SK-N-SH (cell line): ENCODE results near the gene AP1S3. TPM values are rescaled to one million over a fixed set of nuclear protein-coding genes. Genes with fewer than 3 reads are reported as not detected.

ENCODE experiments used
- CTCF ChIA-PET: fragments of 300-600, 350-600 bp; formaldehyde crosslinking; extraction: SDS; loops from one replicate; lab custom pipeline; 2021; lab: Yijun Ruan, JAX
- POLR2A ChIA-PET: fragments of 350-600 bp; sonication (Branson Sonifier 250); formaldehyde crosslinking; extraction: SDS; loops from one replicate; lab custom pipeline; 2020; ENCODE audit warnings: antibody characterized with exemption, inconsistent platforms; lab: Yijun Ruan, JAX
- DNase-seq: peaks from one replicate; pipeline ENCODE4 v3.0.0; 2012
- H2AFZ ChIP-seq: fragments of 200-600 bp; sonication (generic); 2 replicates; pipeline ENCODE4 v1.8.1; 2016; ENCODE audit warnings: antibody characterized with exemption, mild to moderate bottlenecking, low read depth
- H3F3A ChIP-seq: fragments of 200-600 bp; sonication (generic); replicated peaks from 2 replicates; pipeline ENCODE3; 2016; ENCODE audit warnings: antibody characterized with exemption, mild to moderate bottlenecking; ENCODE audit not compliant: insufficient read depth
- H3K27ac ChIP-seq, 2 experiments: fragments of 200-500 bp in 1 of 2; fragments of 200-600 bp in 1 of 2; sonication (Bioruptor generic) in 1 of 2; sonication (generic), shearing (Covaris generic) in 1 of 2; 2 replicates each; pipeline versions ENCODE4 v1.5.1 to v1.6.1; 2014 to 2016; ENCODE audit warnings: low read depth in 2 of 2, inconsistent platforms in 1 of 2, low read length in 1 of 2, mild to moderate bottlenecking in 1 of 2, mixed read lengths in 1 of 2
- H3K27me3 ChIP-seq: fragments of 200-600 bp; sonication (generic), shearing (Covaris generic); 2 replicates; pipeline ENCODE4 v1.6.1; 2016; ENCODE audit warnings: mixed run types; ENCODE audit not compliant: insufficient read depth
- H3K36me3 ChIP-seq, 2 experiments: fragments of 200-500 bp in 1 of 2; fragments of 200-600 bp in 1 of 2; sonication (Bioruptor generic) in 1 of 2; sonication (generic) in 1 of 2; replicated peaks in 1 of 2; 2 replicates each; pipeline versions ENCODE3 to v1.5.1; 2014 to 2016; ENCODE audit warnings: low read length in 1 of 2, mild to moderate bottlenecking in 1 of 2; ENCODE audit not compliant: insufficient read depth in 2 of 2, control insufficient read depth in 1 of 2
- H3K4me1 ChIP-seq, 2 experiments: fragments of 200-500 bp in 1 of 2; fragments of 200-600 bp in 1 of 2; sonication (Bioruptor generic) in 1 of 2; sonication (generic), shearing (Covaris generic) in 1 of 2; 2 replicates each; pipeline versions ENCODE4 v1.5.1 to v1.6.1; 2014 to 2016; ENCODE audit warnings: low read depth in 1 of 2, low read length in 1 of 2, mixed run types in 1 of 2; ENCODE audit not compliant: insufficient read depth in 2 of 2, control insufficient read depth in 1 of 2
- H3K4me2 ChIP-seq: fragments of 200-600 bp; sonication (generic), shearing (Covaris generic); 2 replicates; pipeline ENCODE4 v1.6.1; 2017; ENCODE audit warnings: mixed run types
- H3K4me3 ChIP-seq, 2 experiments: fragments of 200-500 bp in 1 of 2; fragments of 200-600 bp in 1 of 2; sonication (Bioruptor generic) in 1 of 2; sonication (generic), shearing (Covaris generic) in 1 of 2; 2 replicates each; pipeline versions ENCODE4 v1.5.1 to v1.8.1; 2014 to 2016; ENCODE audit warnings: low read depth in 2 of 2, inconsistent platforms in 1 of 2, low read length in 1 of 2, mild to moderate bottlenecking in 1 of 2, mixed read lengths in 1 of 2, moderate library complexity in 1 of 2
- H3K79me2 ChIP-seq: fragments of 200-600 bp; sonication (generic); 2 replicates; pipeline ENCODE4 v1.8.1; 2017; ENCODE audit warnings: mild to moderate bottlenecking; ENCODE audit not compliant: insufficient read depth
- H3K9ac ChIP-seq: fragments of 200-600 bp; sonication (generic); 2 replicates; pipeline ENCODE4 v1.6.1; 2017; ENCODE audit warnings: mixed run types
- H3K9me2 ChIP-seq: fragments of 200-600 bp; sonication (generic); 2 replicates; pipeline ENCODE4 v1.6.1; 2017; ENCODE audit warnings: mixed run types
- H3K9me3 ChIP-seq: fragments of 200-600 bp; sonication (generic); 2 replicates; pipeline ENCODE4 v1.6.1; 2017; ENCODE audit warnings: mixed run types, mild to moderate bottlenecking, moderate library complexity
- H4K20me1 ChIP-seq: fragments of 200-600 bp; sonication (generic); 2 replicates; pipeline ENCODE4 v1.6.1; 2017; ENCODE audit warnings: mild to moderate bottlenecking, mixed run types; ENCODE audit not compliant: insufficient read depth
- ELF1 ChIP-seq: IDR thresholded peaks from 2 replicates; pipeline ENCODE4 v1.4.0; 2012
- EP300 ChIP-seq, 2 experiments: IDR thresholded peaks; 2 replicates each; pipeline versions ENCODE4 v1.4.0 to v1.6.1; 2012; ENCODE audit warnings: borderline replicate concordance in 1 of 2, low read depth in 1 of 2, low read length in 1 of 2
- FOXJ3 ChIP-seq: sonication (generic); formaldehyde crosslinking; IDR thresholded peaks from 2 replicates; pipeline ENCODE4 v1.5.1; 2020; ENCODE audit warnings: mild to moderate bottlenecking, missing genetic modification reagents
- GABPA ChIP-seq: IDR thresholded peaks from 2 replicates; pipeline ENCODE4 v1.4.0; 2012; ENCODE audit warnings: low read depth, mild to moderate bottlenecking
- JUND ChIP-seq: IDR thresholded peaks from 2 replicates; pipeline ENCODE4 v1.4.0; 2012
- MAX ChIP-seq: IDR thresholded peaks from 2 replicates; pipeline ENCODE4 v1.4.0; 2012; ENCODE audit warnings: low read depth
- MXI1 ChIP-seq: IDR thresholded peaks from 2 replicates; pipeline ENCODE4 v1.6.1; 2012; ENCODE audit warnings: mild to moderate bottlenecking, low read depth, low read length, improper control_type of control experiment
- POLR2AphosphoS5 ChIP-seq: IDR thresholded peaks from 2 replicates; pipeline ENCODE4 v1.6.1; 2012; ENCODE audit warnings: low read depth, low read length
- RAD21 ChIP-seq: IDR thresholded peaks from 2 replicates; pipeline ENCODE4 v1.6.1; 2012; ENCODE audit warnings: mild to moderate bottlenecking, low read length
- REST ChIP-seq: IDR thresholded peaks from 2 replicates; pipeline ENCODE4 v1.6.1; 2012; ENCODE audit warnings: mild to moderate bottlenecking, low read depth, low read length, moderate library complexity
- RFX5 ChIP-seq: IDR thresholded peaks from 2 replicates; pipeline ENCODE4 v1.6.1; 2012; ENCODE audit warnings: mild to moderate bottlenecking, improper control_type of control experiment, low read length
- RXRA ChIP-seq: IDR thresholded peaks from 2 replicates; pipeline ENCODE4 v1.4.0; 2012; ENCODE audit warnings: low read depth, mild to moderate bottlenecking, borderline replicate concordance
- SIN3A ChIP-seq: IDR thresholded peaks from 2 replicates; pipeline ENCODE4 v1.6.1; 2012; ENCODE audit warnings: low read depth, mild to moderate bottlenecking, low read length, moderate library complexity, borderline replicate concordance
- TAF1 ChIP-seq: IDR thresholded peaks from 2 replicates; pipeline ENCODE4 v1.6.1; 2012; ENCODE audit warnings: low read depth, mild to moderate bottlenecking, low read length, moderate library complexity, borderline replicate concordance
- TCF12 ChIP-seq: IDR thresholded peaks from 2 replicates; pipeline ENCODE4 v1.4.0; 2012
- TEAD4 ChIP-seq: IDR thresholded peaks from 2 replicates; pipeline ENCODE4 v1.4.0; 2012; ENCODE audit warnings: mild to moderate bottlenecking, borderline replicate concordance; ENCODE audit not compliant: insufficient read depth
- USF1 ChIP-seq: IDR thresholded peaks from 2 replicates; pipeline ENCODE4 v1.4.0; 2012; ENCODE audit warnings: low read depth, borderline replicate concordance
- USF2 ChIP-seq: fragments of 150-350 bp; IDR thresholded peaks from 2 replicates; pipeline ENCODE4 v1.6.1; 2017; ENCODE audit warnings: antibody characterized with exemption, low read length, low read depth, borderline replicate concordance
- ZBTB33 ChIP-seq: IDR thresholded peaks from 2 replicates; pipeline ENCODE4 v1.4.0; 2012; ENCODE audit warnings: low read depth, borderline replicate concordance
- WGBS: methylation state at CpG from one replicate; pipeline ENCODE4 v1.1.6; 2017; ENCODE audit warnings: low lambda C conversion rate; 5-methylcytosine and 5-hydroxymethylcytosine counted together
- polyA plus RNA-seq, 3 experiments: library from polyadenylated mRNA; depleted of rRNA; stranded (reverse); fragments of >200 nt; gene quantifications; 2 replicates each; pipeline ENCODE4 v1.2.3, GENCODE V29; 2012

AP1S3 gene
- polyA plus RNA-seq, 1 of the 3 experiments (the other 2 are of a cell fraction): 4.8 TPM

- 91% methylated on average over 4 of the region's 4 CpGs for WGBS
- Histone ChIP-seq H3K27ac (no peak overlapping the region), H2AFZ (no peak overlapping the region), H4K20me1 (no peaks in the 10 kb centered on the region), H3K36me3 (no peaks in the 10 kb centered on the region), H3K79me2 (no peaks in the 10 kb centered on the region), H3F3A (peaks cover 9% of the 10 kb centered on the region), H3K27me3 (no peaks in the 10 kb centered on the region), H3K4me2 (no peak overlapping the region), H3K4me1 (peaks cover 0 to 6% of the 10 kb centered on the region in 2 experiments; a peak in 1 of 4 replicates), H3K4me3 (no peak overlapping the region), H3K9me2 (no peaks in the 10 kb centered on the region), H3K9me3 (no peaks in the 10 kb centered on the region), H3K9ac (no peak overlapping the region)
- ChIA-PET CTCF (no interaction called here), POLR2A (no interaction called here)
- DNase-seq: no peak
- no peak for TF ChIP-seq ELF1
- TF ChIP-seq USF1: no peak
- no peak for TF ChIP-seq RXRA
- TF ChIP-seq RAD21: no peak
- no peak for TF ChIP-seq FOXJ3 (CRISPR knock-in tag)
- no peak for TF ChIP-seq TCF12
- no peak for TF ChIP-seq REST
- TF ChIP-seq USF2: no peak
- TF ChIP-seq EP300 (IDR thresholded peaks at IDR 0.05; ENCODE audit: borderline replicate concordance in 1 of 2, low read depth in 1 of 2, low read length in 1 of 2): no peak
- TF ChIP-seq RFX5: no peak
- no peak for TF ChIP-seq ZBTB33
- no peak for TF ChIP-seq MAX
- TF ChIP-seq TEAD4: no peak
- TF ChIP-seq JUND: no peak
- no peak for TF ChIP-seq SIN3A
- no peak for TF ChIP-seq TAF1
- no peak for TF ChIP-seq MXI1
- no peak for TF ChIP-seq POLR2AphosphoS5
- TF ChIP-seq GABPA: no peak
Observed at GRCh38 chr2:223865124-223865523, 27.7 kb upstream of the AP1S3 start.
